Kasumi-1 (cell line): ENCODE measurements around the gene C3orf38.
A peak's percentile ranks its signal among the peaks of the same experiment; 100 is the strongest.
"Not testable (repeated sequence)": the region's sequence is repeated elsewhere in the genome, so short reads cannot be mapped to it uniquely, and the experiment has no call there.

Experiments used
- DNase-seq, 2 experiments: peaks; one replicate each; lab custom pipeline; 2025; lab: John Stamatoyannopoulos, UW

The C3orf38 gene

GRCh38 chr3:88152841-88153240, 3.1 kb downstream of the C3orf38 start:
- DNase-seq = no peak

DNA sequence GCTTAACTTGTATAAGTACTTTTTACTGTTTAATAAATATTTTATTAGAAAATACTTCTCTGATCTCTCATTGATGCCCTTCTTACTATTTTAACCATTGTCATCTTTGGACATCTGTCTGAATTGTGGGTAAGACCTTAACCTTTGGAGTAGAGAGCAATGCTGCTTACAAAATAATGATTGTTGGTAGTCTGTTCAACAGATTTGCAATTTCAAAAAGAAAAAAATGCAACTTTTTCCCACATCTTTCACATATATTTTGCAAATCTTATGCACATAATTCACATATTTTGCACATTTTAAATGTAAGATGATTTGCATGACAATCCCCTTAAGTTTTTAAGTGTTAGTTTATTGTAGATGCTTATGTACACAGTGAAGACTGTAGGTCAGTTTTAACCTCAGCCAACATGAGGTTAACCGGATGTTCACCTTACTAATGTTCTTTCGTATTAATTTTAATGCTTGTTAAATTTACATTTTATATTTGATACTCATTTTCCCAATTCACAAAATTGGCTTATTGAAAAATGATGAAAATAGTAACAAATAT, 16.7 kb downstream of the C3orf38 start:
- DNase-seq = no peak

GRCh38 chr3:88167173-88167572, 17.4 kb downstream of the C3orf38 start:
- DNase-seq = no peak

GRCh38 chr3:88167704-88168103, 17.9 kb downstream of the C3orf38 start:
- DNase-seq = no peak

DNA sequence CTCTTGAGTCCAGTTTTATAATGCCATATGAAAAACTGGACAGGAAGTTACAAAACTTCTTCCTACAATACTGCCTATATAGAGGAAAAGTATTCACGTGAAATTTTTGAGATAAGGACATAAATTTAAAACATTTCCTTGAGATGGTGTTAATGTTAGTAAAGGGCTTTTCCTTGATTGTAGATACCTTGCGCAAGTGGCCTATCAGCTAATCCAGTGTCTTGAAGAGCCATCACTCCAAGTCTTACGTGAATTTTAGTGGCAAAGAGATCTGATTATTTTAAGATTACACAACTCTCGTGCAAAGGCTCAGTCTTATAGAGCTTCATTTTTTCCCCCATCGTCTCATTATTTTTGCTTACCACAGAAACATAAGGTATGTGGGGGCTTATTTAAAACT, 18.4 kb downstream of the C3orf38 start:
- DNase-seq = no peak

- peak; percentile 80 to 83 for DNase-seq
These were observed 30.7 kb downstream of the C3orf38 start for GRCh38 chr3:88180398-88180999.

DNA sequence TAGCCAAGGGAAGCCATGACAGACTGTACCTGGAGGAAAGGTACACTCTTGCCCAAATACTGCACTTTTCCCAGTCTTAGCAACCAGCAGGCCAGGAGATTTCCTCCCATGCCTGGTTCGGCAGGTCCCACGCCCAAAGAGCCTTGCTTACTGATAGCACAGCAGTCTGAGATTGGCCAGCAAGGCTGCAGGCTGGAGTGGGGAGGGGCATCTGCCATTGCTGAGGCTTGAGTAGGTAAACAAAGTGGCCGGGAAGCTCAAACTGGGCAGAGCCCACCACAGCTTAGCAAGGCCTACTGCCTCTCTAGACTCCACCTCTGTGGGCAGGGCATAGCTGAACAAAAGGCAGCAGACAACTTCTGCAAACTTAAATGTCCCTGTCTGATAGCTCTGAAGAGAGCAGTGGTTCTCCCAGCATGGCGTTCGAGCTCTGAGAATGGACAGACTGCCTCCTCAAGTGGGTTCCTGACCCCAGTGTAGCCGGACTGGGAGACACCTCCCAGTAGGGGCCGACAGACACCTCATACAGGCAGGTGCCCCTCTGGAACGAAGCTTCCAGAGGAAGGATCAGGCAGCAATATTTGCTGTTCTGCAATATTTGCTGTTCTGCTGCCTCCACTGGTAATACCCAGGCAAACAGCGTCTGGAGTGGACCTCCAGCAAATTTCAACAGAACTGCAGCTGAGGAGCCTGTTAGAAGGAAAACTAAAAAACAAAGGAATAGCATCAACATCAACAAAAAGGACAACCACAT, 32.6 kb downstream of the C3orf38 start:
- not testable (repeated sequence) for DNase-seq

DNA sequence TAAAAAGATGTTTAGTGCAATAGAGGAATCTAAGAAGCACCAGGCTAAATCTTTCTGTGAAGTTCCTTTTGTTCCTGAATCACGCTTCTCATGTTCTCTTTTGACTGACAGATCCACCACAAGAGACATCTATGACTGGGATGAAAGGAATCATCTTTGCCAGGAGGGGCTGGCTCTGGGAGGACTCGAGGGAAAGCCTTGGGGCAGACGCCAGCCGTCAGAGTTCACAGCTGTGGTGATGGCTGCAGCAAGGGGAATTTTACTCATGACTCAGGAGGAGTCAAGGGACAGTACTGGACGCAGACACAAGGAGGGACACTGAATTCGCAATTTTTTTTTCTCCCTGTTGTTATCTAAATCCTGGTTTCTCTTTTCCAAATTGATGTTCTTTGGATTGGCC, 38.7 kb downstream of the C3orf38 start:
- DNase-seq = no peak

DNA sequence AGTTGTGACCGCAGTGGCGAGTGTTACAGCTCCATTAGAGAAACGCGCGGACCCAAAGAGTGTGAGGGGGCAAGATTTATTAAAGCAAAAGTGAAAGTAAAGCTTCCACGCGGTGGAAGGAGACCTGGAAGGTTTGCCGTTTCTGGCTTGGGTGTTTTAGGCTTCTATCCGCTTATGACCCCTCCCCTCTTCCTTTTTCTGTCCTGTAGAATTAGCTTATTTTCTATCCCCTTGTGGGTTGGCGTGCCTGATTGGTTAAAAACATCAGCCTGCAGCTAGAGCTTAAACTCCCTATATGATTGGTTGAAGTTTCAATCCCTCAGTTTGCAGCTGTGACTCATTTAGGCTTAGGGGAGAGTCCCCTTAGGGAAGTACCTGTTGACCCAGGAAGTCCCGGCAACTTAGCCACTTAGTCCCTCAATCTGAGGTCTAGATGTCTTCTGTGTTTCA, 39.6 kb downstream of the C3orf38 start:
- no peak for DNase-seq

GRCh38 chr3:88191872-88192409, 42.2 kb downstream of the C3orf38 start:
- no peak for DNase-seq

DNA sequence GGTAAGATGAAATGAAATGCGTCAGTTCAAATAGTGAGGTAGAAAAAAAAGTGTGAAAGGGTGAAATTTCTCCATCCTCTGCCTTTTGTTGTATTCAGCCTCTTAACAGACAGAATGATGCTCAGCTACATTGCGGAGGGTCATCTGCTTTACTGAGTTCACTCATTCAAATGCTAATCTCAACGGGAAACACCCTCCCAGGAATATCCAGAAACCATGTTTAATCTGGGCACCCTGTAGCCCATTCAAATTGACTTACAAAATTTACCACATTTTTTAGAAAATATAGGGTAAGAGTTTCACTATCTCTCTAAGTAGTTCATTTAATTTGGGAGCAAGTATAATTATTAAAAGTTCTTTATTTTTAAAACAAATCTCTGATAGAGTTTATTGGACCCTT, 42.9 kb downstream of the C3orf38 start:
- DNase-seq = no peak

- no peak for DNase-seq
These were observed 46.2 kb downstream of the C3orf38 start for GRCh38 chr3:88195951-88196434.

DNA sequence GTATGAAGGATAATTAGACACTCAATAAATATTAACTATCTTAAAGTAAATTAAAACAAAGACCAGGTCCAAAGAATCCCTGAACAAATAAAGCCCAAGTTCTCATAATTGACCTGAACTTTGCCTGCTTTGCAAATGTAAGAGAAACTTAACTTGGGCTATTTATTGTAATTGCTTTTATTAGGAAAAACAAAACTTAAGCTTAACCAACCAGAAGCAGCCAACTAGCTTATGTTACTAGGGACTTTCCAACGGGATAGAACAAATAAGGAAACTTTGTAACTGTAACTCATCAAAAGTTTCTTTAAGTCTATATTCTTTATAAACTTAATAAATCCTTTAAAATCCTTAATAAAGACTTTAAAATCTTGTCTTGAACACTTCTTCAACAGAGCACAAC, 48.4 kb downstream of the C3orf38 start:
- DNase-seq = no peak

DNA sequence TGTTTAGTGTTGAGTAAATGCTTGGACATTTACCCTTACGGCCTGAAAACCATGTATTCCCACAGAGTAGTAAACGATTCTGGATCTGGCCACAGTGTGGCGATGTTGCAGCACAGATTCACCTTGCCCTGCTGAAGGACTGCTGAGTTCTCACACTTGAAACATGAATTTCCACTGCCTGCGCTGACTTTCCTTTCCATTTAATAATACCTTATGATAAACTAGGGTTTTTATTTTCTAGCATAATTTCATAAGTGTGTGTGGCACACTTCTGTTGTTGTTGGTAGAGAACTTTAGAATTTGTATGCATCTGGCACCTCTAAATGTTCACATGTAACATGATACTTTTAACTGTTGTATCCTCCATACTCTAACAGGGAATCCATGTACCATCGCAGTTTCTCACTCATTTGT, 53.9 kb downstream of the C3orf38 start:
- DNase-seq = peak; percentile 68 to 80
